ENCODE measurements around the gene SRGAP3.

GRCh38 chr3:8993331-8993730 lies 256.1 kb downstream of the SRGAP3 start:
- TF ChIP-seq CTCF (IDR thresholded peaks at IDR 0.05) (no peak), POLR2A (IDR thresholded peaks at IDR 0.05) (no peak)
